Activated CD4-positive, alpha-beta T cell treated with anti-CD3 and anti-CD28 coated beads, Interleukin-2, amount 10 ng/mL, durations not matched to agents 7 days and 5 days (primary cell): Measurements from ENCODE around the gene PICK1. TPM values are rescaled to one million over a fixed set of nuclear protein-coding genes. Genes with fewer than 3 reads are reported as not detected.

Experiments
- CTCF ChIA-PET: fragments of 350-600 bp; sonication (Branson Sonifier 250); formaldehyde crosslinking; loops from one replicate; lab custom pipeline; 2021; ENCODE audit warnings: antibody characterized with exemption; lab: Charles Lee
- POLR2A ChIA-PET: fragments of 350-600 bp; sonication (Branson Sonifier 250); formaldehyde crosslinking; loops from one replicate; lab custom pipeline; 2021; ENCODE audit warnings: antibody characterized with exemption; lab: Charles Lee
- DNase-seq: peaks from one replicate; pipeline ENCODE4 v3.0.0-alpha.2; 2020
- H3K27ac Mint-ChIP-seq: one replicate; pipeline ENCODE4 v1.8.0; 2021; ENCODE audit warnings: mild to moderate bottlenecking, moderate library complexity, mixed read lengths
- H3K27me3 Mint-ChIP-seq: one replicate; pipeline ENCODE4 v1.8.0; 2021; ENCODE audit warnings: mixed read lengths
- H3K36me3 Mint-ChIP-seq: one replicate; pipeline ENCODE4 v1.8.0; 2021; ENCODE audit warnings: low read depth, mixed read lengths
- H3K4me1 Mint-ChIP-seq: one replicate; pipeline ENCODE4 v1.8.0; 2021; ENCODE audit warnings: mixed read lengths
- H3K4me3 Mint-ChIP-seq: one replicate; pipeline ENCODE4 v1.8.0; 2021; ENCODE audit warnings: mild to moderate bottlenecking, moderate library complexity, mixed read lengths
- H3K9me3 Mint-ChIP-seq: one replicate; pipeline ENCODE4 v1.8.0; 2021; ENCODE audit warnings: mixed read lengths
- total RNA-seq, 2 experiments: library from RNA; stranded (reverse); gene quantifications; one replicate each; pipeline ENCODE4 v1.2.3, GENCODE V29; 2021

Gene PICK1
- total RNA-seq, 2 experiments from 2014 or later = 15.2 to 15.4 TPM

DNA sequence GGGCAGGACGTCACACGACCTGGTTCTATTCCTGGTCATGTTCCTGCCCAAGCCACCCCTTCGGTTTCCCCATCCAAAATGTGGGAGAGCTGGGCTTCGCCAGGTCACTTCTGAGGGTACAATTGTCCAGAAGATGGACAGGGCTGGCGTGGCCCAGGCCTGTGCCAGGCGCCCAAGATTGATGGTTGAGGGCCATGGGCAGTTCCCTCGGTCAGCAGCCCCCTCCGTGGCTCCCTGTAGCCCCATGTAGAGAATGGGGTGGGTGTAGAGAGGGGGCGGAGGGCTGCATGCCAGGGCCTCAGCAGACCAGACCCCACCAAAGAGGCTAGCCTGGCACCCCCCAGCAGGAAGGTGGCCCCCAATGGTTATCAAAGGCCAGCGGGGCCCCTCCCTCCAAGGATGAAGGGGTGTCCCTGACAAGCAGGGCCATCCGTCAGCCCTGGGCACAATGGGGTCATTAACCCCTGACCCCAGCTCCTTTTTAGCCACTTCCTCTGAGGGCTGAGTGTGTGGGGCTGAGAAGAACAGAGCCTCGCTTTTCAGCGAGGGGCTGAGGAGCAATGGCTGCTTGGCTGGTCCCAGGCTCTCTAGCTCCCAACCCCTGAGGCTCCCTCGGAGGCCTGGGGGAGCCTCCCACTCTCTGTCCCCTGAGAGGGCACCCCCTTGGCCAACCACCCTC is 11.0 kb upstream of the PICK1 start:
- ChIA-PET CTCF (no interaction called here), POLR2A (no interaction called here)
- H3K4me3 Mint-ChIP-seq = no peak overlapping the region
- H3K4me1 Mint-ChIP-seq = no peaks in the 10 kb centered on the region
- H3K27me3 Mint-ChIP-seq = peaks cover 2% of the 10 kb centered on the region
- H3K36me3 Mint-ChIP-seq = no peaks in the 10 kb centered on the region
- H3K9me3 Mint-ChIP-seq = no peaks in the 10 kb centered on the region
- no peak for DNase-seq
- H3K27ac Mint-ChIP-seq = no peak overlapping the region

- Mint-ChIP-seq H3K36me3 (no peaks in the 10 kb centered on the region), H3K27ac (no peak overlapping the region), H3K4me3 (no peak overlapping the region), H3K27me3 (peaks cover 5% of the 10 kb centered on the region), H3K4me1 (peaks cover 2% of the 10 kb centered on the region), H3K9me3 (no peaks in the 10 kb centered on the region)
- no peak for DNase-seq
- ChIA-PET CTCF (interaction anchor here (2.1 kb wide), 1 partner anchor 522 kb away, joined by 5 read pairs; no protein-coding TSS in a partner anchor), POLR2A (no interaction called here)
Measured at GRCh38 chr22:38049812-38050619, 7.2 kb upstream of the PICK1 start.

- no peak for DNase-seq
- no peaks in the 10 kb centered on the region for H3K9me3 Mint-ChIP-seq
- no peak overlapping the region for H3K4me3 Mint-ChIP-seq
- POLR2A ChIA-PET = no interaction called here
- peaks cover 5% of the 10 kb centered on the region for H3K27me3 Mint-ChIP-seq
- peaks cover 2% of the 10 kb centered on the region for H3K4me1 Mint-ChIP-seq
- H3K36me3 Mint-ChIP-seq = no peaks in the 10 kb centered on the region
- CTCF ChIA-PET = interaction anchor here (2.1 kb wide), 1 partner anchor 521 kb away, joined by 5 read pairs; no protein-coding TSS in a partner anchor
- no peak overlapping the region for H3K27ac Mint-ChIP-seq
Measured at GRCh38 chr22:38050720-38051119, 6.5 kb upstream of the PICK1 start.

GRCh38 chr22:38051261-38051660 is 5.9 kb upstream of the PICK1 start:
- DNase-seq = no peak
- H3K27ac Mint-ChIP-seq = no peak overlapping the region
- peaks cover 3% of the 10 kb centered on the region for H3K4me1 Mint-ChIP-seq
- no peaks in the 10 kb centered on the region for H3K36me3 Mint-ChIP-seq
- CTCF ChIA-PET = interaction anchor here (0.9 to 2.1 kb wide), 6 partner anchors 14 to 520 kb away, joined by 3 to 5 read pairs (median 4); no protein-coding TSS in a partner anchor
- POLR2A ChIA-PET = no interaction called here
- no peak overlapping the region for H3K4me3 Mint-ChIP-seq
- no peaks in the 10 kb centered on the region for H3K9me3 Mint-ChIP-seq
- peaks cover 5% of the 10 kb centered on the region for H3K27me3 Mint-ChIP-seq

DNA sequence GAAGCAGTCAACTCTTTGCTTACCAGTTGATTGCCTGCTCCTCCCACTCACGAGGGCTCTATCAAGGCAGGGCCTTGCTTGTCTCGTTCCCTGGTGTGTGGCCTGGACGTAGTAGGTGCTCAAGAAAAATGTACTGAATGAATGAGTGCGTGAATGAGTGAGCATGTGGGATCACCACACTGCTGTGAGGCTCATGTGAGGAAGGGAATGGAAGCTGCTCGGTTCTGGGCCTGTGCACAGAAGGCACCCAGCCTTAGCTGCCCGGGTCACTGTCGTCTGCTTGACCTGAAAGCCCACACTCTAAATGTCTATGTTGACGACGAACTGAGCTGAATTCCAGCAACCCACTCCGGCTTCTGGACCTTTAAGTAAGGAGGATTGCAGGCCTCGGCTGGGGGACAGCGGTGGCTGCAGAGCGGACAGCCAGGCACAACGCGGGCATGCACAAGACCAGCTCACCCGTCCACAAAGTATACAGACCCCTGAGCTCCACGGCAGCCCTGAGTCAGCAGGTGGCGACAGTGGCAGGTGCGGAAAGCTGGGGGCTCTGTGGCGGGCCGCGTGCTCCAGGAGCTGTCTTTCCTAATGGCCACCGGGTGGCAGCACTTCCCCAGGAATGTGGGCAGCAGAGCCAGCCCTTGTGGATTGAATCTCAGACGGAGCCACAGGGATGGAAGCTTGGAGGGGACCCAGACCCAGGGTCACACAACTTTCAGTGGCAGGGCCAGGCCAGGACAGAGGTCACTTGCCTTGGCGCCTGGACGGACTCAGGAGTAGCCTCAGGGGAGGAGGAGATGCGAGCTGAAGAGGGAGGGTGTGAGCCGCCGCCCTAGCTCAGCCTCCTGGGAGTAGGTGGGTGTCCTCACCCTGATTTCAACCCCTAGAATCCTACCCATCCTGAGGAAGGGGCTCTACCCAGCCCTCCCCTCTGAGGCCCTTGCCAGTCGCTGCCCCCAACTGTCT is 5.0 kb upstream of the PICK1 start:
- peak; percentile 78 for DNase-seq
- no peaks in the 10 kb centered on the region for H3K36me3 Mint-ChIP-seq
- peaks cover 12% of the 10 kb centered on the region for H3K4me1 Mint-ChIP-seq
- POLR2A ChIA-PET = interaction anchor here (0.6 kb wide), 1 partner anchor 435 kb away, joined by 3 read pairs; no protein-coding TSS in a partner anchor
- no peak overlapping the region for H3K27ac Mint-ChIP-seq
- no peaks in the 10 kb centered on the region for H3K9me3 Mint-ChIP-seq
- H3K27me3 Mint-ChIP-seq = peaks cover 3% of the 10 kb centered on the region
- CTCF ChIA-PET = interaction anchor here (0.6 to 2.1 kb wide), 27 partner anchors 14 to 646 kb away, joined by 3 to 7 read pairs (median 3); no protein-coding TSS in a partner anchor
- no peak overlapping the region for H3K4me3 Mint-ChIP-seq

- no peak for DNase-seq
- ChIA-PET CTCF (no interaction called here), POLR2A (no interaction called here)
- Mint-ChIP-seq H3K27me3 (no peaks in the 10 kb centered on the region), H3K9me3 (no peaks in the 10 kb centered on the region), H3K27ac (no peak overlapping the region), H3K4me1 (peaks cover 2% of the 10 kb centered on the region), H3K4me3 (no peak overlapping the region), H3K36me3 (peaks cover 15% of the 10 kb centered on the region)
Measured at GRCh38 chr22:38062791-38063190, 5.6 kb downstream of the PICK1 start.

- ChIA-PET CTCF (interaction anchor here (0.8 to 1.3 kb wide), 2 partner anchors 13 to 14 kb away, joined by 3 read pairs; no protein-coding TSS in a partner anchor), POLR2A (no interaction called here)
- Mint-ChIP-seq H3K27me3 (no peaks in the 10 kb centered on the region), H3K27ac (no peak overlapping the region), H3K9me3 (no peaks in the 10 kb centered on the region), H3K4me1 (no peaks in the 10 kb centered on the region), H3K36me3 (peaks cover 12% of the 10 kb centered on the region), H3K4me3 (no peak overlapping the region)
- no peak for DNase-seq
Measured at GRCh38 chr22:38065539-38065938, 8.3 kb downstream of the PICK1 start.

GRCh38 chr22:38066381-38067027 is 9.3 kb downstream of the PICK1 start:
- H3K27me3 Mint-ChIP-seq = no peaks in the 10 kb centered on the region
- H3K27ac Mint-ChIP-seq = no peak overlapping the region

DNA sequence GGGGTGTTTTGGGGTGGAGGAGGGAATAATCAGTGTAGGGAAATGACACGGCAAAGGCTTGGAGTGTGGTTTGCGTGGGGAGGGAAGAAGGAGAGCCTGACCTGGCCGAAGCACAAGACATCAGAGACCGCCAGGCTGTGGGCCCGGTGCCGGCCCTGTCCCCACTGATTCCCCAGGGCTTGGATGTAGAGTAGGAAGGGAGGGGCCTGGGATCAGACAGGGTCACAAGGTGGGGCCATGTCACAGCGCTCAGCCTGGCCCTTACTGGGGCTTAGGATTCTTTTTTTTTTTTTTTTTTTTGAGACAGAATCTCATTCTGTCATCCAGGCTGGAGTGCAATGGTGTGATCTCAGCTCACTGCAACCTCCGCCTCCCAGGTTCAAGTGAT is 9.8 kb downstream of the PICK1 start:
- H3K9me3 Mint-ChIP-seq = no peaks in the 10 kb centered on the region

More at GRCh38 chr22:38066381-38067027, 9.3 kb downstream of the PICK1 start:
- peaks cover 12% of the 10 kb centered on the region for H3K36me3 Mint-ChIP-seq
- ChIA-PET CTCF (interaction anchor here (0.8 to 1.3 kb wide), 2 partner anchors 14 to 15 kb away, joined by 3 read pairs; no protein-coding TSS in a partner anchor), POLR2A (no interaction called here)
- no peaks in the 10 kb centered on the region for H3K4me1 Mint-ChIP-seq
- DNase-seq = no peak
- H3K4me3 Mint-ChIP-seq = no peak overlapping the region
- no peaks in the 10 kb centered on the region for H3K9me3 Mint-ChIP-seq

GRCh38 chr22:38067761-38068360 is 10.7 kb downstream of the PICK1 start:
- DNase-seq = no peak
- Mint-ChIP-seq H3K36me3 (peaks cover 5% of the 10 kb centered on the region), H3K27ac (peak overlapping the region; percentile 57), H3K4me3 (no peak overlapping the region), H3K27me3 (no peaks in the 10 kb centered on the region), H3K4me1 (no peaks in the 10 kb centered on the region), H3K9me3 (no peaks in the 10 kb centered on the region)
- ChIA-PET POLR2A (no interaction called here), CTCF (no interaction called here)

More for the DNA sequence above, 9.8 kb downstream of the PICK1 start:
- POLR2A ChIA-PET = no interaction called here
- Mint-ChIP-seq H3K27me3 (no peaks in the 10 kb centered on the region), H3K36me3 (peaks cover 8% of the 10 kb centered on the region), H3K27ac (no peak overlapping the region), H3K4me3 (no peak overlapping the region), H3K4me1 (no peaks in the 10 kb centered on the region)
- CTCF ChIA-PET = no interaction called here
- DNase-seq = no peak

DNA sequence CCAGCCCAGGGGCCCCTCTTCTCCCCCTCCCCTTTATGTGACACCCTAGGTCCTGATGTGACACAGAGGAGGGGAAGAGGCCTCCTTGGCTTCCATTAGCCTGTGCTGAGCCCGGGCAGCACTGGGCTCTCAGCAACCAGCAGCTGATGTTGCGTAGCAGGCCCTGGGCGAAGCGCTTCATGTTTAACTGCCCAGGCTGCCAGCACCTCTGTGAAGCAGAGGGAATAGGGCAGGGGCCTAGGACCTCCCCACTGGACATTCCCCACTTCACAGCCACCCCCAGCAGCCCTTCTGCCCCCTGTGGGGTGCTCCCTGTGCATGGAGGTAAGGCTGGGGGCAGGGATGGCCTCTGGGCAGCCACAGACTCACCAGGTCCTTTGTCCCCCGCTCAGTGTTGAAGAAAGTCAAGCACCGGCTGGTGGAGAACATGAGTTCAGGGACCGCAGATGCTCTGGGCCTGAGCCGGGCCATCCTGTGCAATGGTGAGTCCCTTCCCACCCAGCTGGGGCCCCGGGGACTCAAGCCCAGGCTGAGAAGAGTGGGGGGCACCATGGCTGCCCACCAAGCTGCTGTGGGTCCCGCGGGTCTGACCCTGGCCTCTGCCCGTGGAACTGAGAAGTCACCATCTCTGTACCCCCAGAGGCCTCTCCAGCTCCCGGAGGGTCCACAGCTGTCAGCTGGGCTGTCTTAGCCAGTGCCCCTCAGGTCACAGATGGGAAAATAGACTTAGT is 11.6 kb downstream of the PICK1 start:
- Mint-ChIP-seq H3K27me3 (no peaks in the 10 kb centered on the region), H3K4me1 (no peaks in the 10 kb centered on the region), H3K27ac (no peak overlapping the region), H3K36me3 (peaks cover 3% of the 10 kb centered on the region), H3K4me3 (no peak overlapping the region), H3K9me3 (no peaks in the 10 kb centered on the region)
- ChIA-PET POLR2A (no interaction called here), CTCF (no interaction called here)
- no peak for DNase-seq
